GM18873 (cell line): ENCODE data around the gene FCER1G.

Experiments
- ATAC-seq: cut with Tn5 transposase; IDR thresholded peaks from one replicate; pipeline ENCODE4 v1.9.1; 2021; ENCODE audit warnings: mild to moderate bottlenecking, moderate library complexity, moderate number of reproducible peaks; ENCODE audit not compliant: unreplicated experiment, low FRiP score

The FCER1G gene

GRCh38 chr1:161260376-161261260 lies 45.5 kb downstream of the FCER1G start:
- no peak for ATAC-seq

DNA sequence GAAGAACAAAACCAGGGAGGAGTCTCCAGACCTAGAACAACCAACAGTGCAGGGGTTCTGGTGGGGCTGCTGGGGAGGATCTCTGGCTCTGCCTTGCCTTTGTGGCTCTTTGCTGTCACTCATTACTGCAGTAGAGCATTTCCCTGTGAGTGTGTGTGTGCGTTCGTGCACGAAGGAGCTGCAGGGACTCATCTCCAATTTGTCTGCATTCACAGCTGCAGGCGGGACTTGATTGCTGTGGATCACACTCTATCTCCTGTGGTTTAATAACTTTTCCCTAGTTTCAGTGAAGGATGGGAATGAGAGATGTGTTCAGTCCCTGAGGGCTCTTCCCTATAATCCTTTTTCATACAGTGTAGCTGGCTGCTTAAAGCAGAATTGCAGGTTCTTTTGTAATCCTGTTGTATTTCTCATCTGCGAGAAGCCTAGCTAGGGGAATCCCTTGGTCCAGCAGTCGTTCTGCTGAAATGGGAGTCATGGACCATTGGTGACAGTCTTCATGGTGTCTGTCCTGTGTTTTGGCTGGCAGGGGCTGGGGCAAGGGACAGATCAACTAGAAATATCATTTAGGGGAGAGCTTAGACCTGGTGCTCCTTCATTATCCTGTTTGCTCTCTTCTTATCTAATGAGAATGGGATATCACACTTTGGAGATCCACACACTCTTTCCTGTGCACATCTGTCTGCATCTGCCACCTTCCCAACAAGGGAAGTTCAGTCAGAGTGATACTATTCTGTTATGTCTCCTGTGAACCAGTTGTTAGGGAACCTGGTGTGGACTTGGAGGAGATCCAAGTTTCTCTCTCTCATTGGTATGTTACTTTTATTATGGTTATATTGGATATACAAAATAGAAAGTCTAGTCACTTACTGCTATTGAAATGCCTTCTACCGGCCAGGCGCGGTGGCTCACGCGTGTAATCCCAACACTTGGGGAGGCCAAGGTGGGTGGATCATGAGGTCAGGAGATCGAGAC lies 46.5 kb downstream of the FCER1G start:
- ATAC-seq = no peak

DNA sequence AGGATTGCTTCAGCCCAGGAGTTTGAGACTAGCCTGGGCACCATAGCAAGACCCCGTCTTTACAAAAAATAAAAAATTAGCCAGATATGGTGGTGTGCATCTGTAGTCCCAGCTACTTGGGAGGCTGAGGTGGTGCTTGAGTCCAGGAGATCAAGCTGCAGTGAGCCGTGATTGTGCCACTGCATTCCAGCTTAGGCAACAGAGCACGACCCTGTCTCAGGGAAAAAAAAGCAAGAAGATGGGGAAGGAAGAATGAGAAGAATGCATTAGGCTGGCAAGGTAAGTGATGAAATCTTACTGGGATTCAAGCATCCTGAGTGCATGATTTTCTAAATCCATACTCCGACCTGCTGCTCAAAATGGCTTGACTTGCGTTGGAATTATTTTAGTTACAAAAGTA lies 50.2 kb downstream of the FCER1G start:
- no peak for ATAC-seq

- no peak for ATAC-seq
Measured at GRCh38 chr1:161266202-161266601, 51.1 kb downstream of the FCER1G start.

- ATAC-seq = no peak
Measured at GRCh38 chr1:161266836-161267235, 51.7 kb downstream of the FCER1G start.

DNA sequence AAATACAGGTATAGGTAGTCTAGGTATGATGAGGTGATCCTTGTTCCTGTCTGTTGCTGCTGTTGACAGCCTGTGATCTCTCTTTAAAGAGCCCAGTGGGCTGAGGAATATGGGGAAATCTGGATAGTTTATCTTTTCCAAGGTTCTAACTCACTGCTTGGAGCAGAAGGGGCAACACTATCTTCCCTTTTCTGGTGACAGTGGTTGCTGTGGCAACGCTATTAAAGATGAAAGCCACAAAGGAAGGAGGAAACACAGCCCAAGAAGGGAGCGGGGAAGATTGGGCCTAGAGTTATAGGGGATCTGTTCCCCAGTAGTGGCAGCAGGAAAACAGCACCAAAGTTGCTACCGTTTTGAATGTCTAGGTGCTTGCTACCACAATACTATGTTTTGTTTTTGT lies 52.2 kb downstream of the FCER1G start:
- no peak for ATAC-seq
